ENCODE measurements around the gene CYYR1.
"Not testable (repeated sequence)": the region's sequence is repeated elsewhere in the genome, so short reads cannot be mapped to it uniquely, and the experiment has no call there.

CYYR1 gene

DNA sequence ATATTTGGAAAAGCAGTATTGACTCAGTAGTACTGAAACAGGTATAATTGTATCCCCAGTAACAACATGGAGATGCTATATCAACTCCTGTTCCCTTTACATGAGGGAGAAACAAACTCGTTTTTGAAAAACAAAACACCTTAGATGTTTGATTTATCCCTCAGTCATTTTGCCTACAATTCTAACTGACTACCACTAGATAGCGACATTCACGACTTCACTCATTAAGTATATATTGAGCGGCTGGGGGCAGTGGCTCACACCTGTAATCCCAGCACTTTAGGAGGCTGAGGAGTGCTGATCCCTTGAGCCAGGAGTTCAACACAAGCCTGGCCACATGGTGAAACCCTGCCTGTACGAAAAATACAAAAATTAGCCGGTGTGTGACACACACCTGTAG lies 83.3 kb downstream of the CYYR1 start:
- DNase-seq (ENCODE audit: low read depth) = no peak

DNA sequence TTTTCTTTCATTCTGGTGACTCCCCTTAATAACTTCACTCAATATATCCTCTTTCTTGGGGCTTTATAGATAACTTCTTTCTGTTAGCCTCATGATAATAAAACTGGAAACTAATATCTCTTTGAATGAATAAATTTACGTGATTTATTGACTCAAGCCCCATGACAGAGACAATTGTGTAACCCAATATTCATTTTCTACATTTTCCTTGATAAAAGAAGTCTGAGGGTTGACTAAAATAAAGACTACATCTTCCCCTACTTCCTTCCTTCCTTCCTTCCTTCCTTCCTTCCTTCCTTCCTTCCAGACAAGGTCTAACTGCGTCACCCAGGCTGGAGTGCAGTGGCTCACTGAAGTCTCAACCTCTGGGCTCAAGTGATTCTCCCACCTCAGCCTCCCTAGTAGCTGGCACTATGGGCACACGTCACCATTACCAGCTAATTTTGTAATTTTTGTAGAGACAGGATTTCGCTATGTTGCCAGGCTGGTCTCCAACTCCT lies 85.1 kb downstream of the CYYR1 start:
- no peak for DNase-seq (ENCODE audit: low read depth)

GRCh38 chr21:26473471-26473870 lies 99.6 kb downstream of the CYYR1 start:
- DNase-seq (ENCODE audit: low read depth) = no peak

DNA sequence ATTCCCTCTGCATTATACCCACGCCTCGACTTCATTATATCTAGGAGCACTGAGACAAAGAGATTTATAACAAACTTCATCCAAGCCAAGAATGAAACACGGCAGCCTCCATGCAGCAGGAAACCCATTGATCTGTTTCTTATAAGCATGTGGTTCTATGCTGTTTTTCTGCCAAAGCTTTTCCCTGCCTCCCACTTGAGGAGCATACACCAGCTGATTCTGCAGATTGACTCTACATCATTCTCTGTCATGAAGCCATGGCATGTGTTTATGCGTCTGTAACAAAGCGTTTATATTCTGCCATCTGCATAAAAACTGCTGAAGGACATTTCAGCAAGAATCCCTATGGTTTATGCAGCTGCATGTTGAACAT lies 102.0 kb downstream of the CYYR1 start:
- DNase-seq (ENCODE audit: low read depth) = no peak

DNA sequence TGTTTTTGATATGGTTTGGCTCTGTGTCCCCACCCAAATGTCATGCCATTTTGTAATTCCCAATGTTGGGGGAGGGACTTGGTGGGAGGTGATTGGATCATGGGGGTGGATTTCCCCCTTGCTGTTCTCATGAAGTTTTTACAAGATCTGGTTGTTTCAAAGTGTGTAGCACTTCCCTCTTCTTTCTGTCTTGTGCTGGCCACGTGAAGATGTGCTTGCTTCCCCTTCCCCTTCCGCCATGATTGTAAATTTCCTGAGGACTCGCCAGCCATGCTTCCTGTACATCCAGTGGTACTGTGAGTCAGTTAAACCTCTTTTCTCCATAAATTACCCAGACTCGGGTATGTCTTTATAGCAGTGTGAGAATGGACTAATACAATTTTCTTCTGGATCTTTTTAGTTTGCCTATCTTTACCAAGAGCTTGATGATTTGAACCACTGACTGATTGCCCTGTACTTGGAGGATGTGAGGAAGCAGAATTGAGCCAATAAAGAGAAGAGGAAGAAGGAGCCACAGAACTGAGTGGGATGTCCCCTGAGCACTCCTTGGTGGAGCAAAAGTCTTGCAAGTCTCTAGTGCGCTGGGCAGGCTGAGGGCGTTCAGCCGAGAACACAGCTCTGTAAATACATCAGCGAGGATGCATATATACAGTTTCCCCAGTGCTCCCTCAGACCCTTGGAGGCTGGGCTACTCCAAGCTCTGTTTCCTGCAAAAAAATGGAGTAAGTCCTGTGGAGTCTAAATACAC lies 102.6 kb downstream of the CYYR1 start:
- no peak for DNase-seq (ENCODE audit: low read depth)

DNA sequence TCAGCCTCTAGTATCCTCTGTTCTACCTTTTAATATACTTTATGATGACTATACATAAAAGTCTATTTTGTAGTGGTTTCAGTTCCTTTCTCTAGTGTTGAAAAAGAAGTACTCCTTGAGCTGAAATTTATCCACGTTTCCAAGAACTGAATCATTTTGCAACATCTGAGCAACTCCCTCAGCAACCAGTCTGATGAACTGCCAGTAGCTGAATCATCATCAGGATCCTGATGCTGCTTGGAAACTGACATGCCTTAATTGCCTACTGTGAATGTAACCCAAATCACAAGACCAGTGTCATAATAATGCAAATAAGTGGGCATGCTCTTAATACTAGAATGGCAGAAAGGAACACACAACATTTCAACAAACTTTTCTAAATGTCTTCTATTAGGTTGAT lies 103.3 kb downstream of the CYYR1 start:
- no peak for DNase-seq (ENCODE audit: low read depth)

GRCh38 chr21:26465916-26466315 lies 107.2 kb downstream of the CYYR1 start:
- DNase-seq (ENCODE audit: low read depth) = no peak

- DNase-seq (ENCODE audit: low read depth) = no peak
Measured at GRCh38 chr21:26461500-26461899, 111.6 kb downstream of the CYYR1 start.

GRCh38 chr21:26460621-26461020 lies 112.5 kb downstream of the CYYR1 start:
- DNase-seq (ENCODE audit: low read depth) = no peak

DNA sequence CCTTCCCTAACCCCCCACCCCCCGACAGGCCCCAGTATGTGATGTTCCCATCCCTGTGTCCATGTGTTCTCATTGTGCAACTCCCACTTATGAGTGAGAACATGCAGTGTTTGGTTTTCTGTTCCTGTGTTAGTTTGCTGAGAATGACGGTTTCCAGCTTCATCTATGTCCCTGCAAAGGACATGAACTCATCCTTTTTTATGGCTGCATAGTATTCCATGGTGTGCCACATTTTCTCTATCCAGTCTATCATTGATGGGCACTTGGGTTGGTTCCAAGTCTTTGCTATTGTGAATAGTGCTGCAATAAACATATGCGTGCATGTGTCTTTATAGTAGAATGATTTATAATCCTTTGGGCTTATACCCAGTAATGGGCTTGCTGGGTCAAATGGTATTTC lies 114.2 kb downstream of the CYYR1 start:
- not testable (repeated sequence) for DNase-seq (ENCODE audit: low read depth)

- no peak for DNase-seq (ENCODE audit: low read depth)
Measured at GRCh38 chr21:26457817-26458216, 115.3 kb downstream of the CYYR1 start.

DNA sequence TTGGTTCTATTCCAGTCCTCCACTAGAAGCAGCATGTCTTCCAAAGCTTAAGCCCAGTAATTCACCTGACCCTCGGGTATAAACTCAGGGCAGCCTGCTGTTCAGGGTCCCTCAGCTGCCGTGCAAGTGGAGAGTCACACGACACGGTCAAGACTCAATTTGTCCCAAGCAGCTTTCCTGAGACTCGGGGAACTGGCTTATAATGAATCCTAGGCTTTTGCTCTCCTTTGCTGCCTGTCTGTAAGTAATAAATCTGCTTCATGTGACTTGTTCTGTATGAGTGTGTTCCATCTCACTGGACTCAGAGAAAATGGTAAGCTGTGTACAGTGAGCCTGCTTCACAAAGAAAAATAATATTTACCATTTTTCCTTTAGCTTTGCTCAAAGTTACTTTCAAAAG lies 119.8 kb downstream of the CYYR1 start:
- no peak for DNase-seq (ENCODE audit: low read depth)

GRCh38 chr21:26451081-26451740 lies 121.9 kb downstream of the CYYR1 start:
- DNase-seq (ENCODE audit: low read depth) = no peak

- DNase-seq (ENCODE audit: low read depth) = no peak
Measured at GRCh38 chr21:26449161-26449560, 123.9 kb downstream of the CYYR1 start.

DNA sequence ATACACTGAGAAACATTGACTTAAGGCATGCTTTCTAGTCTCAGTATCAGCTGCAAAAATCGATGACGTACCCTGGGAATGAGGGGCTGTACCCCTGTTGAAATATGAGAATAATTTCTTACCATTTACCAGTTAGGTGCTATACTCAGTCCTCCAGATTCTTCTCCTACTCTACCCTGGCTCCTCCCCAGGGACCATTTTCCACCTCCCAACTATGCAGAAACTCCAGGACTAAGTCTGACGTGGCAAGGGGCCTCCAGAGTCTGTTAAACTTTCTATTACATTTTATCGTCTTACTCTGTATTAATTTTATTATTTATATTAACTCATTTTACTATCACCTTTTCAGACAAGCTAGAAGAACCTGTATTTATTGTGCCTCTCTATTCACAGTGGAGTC lies 124.3 kb downstream of the CYYR1 start:
- DNase-seq (ENCODE audit: low read depth) = no peak

DNA sequence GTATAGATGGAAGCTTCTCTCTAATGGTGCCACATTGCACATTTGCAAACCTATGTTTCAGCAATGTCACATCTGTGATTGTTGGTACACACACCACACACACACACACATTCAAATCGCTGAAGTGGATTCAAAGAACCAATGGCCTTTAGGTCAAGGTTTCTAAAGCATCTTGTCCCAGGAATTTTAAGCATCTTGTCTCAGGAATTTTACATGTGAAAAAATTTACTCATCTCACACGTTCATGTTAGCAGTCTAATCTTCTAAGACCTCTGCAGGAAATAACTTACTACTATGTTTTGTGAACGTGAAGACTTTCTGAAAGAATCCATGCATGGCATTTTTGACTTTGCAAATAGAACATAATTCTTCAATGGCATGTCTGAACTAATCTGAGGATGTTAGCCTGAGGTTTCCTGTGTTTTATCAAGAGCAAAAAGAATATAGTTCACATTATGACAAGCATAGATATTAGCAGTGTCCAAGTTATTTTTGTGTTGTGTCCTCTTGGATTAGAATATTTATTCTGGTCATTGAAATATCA lies 125.1 kb downstream of the CYYR1 start:
- no peak for DNase-seq (ENCODE audit: low read depth)

GRCh38 chr21:26445440-26445839 lies 127.6 kb downstream of the CYYR1 start:
- no peak for DNase-seq (ENCODE audit: low read depth)

GRCh38 chr21:26444646-26445045 lies 128.4 kb downstream of the CYYR1 start:
- no peak for DNase-seq (ENCODE audit: low read depth)

DNA sequence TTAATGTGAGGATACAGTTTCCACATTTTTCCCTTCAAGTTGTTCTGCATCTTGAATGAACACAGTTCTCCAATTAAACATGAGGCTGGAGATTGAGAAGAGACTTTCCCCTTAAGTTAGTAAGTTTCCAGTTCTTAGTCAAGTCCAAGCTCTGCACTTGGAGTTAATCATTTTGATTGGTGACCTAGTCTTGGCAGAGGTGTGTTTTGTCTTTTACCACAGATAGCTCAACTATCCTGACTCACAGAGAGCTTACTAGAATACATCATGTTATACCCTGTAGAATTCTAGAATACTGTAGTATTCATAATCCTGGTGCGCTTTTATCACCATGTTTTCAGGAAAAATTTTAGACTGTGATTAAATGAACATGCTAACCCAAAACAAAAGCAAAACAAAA lies 129.2 kb downstream of the CYYR1 start:
- DNase-seq (ENCODE audit: low read depth) = no peak

DNA sequence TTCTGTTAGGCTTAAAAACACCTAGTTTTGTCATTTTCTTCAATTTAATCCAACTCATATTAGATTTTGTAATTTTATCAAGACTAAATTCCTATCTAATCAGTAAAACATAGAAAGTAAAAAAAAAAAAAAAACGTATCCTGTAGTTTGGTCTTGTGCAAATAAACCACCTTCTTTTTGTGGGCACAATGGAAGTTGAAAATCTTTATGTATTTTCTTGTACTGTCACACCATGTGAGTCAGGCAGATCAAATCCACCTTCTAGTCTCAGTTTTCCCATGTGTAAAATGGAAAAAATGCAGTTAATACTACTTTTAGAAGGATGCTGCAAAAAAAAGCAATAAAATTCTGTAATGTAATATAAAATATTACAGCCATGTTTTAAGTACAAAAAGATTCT lies 129.8 kb downstream of the CYYR1 start:
- no peak for DNase-seq (ENCODE audit: low read depth)

GRCh38 chr21:26441149-26441548 lies 131.9 kb downstream of the CYYR1 start:
- DNase-seq (ENCODE audit: low read depth) = no peak

DNA sequence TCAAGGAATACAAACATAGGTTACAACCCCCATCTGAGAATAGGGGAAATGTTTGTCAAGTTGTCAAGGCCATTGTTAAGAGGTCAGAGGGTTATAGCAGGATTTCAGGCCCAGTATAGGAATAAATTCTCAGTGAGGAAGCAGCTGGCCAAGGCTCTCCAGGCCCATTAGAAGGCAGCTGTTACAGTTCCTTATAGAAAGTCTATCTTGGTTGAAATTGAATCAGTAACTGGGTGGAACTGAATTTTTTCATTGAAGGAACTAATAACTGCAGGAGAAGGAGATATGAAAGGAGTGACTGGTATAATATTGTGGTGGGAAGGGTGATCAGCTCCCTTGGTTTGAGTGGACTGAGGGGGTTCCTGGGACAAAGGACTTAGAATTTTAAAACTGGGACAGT lies 134.1 kb downstream of the CYYR1 start:
- DNase-seq (ENCODE audit: low read depth) = no peak

DNA sequence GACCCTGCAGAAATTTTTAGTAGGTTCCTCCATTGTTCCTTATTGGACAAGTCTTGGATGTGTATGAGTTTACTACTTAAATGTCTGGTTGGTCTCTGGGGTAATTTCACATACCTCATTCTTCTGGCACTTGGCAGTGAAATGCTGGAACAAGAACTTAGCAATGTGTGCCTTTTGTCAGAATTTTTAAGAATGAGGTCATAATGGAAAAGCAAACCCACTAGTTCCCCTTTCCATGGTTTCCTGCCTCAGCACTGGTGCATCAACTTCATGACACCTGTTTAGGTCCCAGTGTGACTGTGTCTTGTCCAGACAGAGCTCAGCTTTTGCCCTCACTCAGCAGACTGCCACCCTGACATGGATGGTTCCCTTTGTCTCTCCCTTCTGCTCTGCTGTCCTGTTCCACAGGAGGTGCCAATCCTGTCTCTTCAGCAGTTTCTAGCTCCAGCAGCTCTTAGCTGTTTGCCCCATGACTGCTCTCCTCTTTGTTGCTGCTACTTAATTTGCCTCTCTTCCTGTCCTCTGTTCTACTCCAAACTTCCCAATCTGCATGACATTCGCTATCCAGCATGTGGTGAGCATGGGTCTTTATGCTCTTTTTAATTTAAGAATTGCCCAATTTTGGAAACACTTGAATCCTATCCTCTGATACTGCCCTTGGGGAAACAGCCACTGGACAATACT lies 135.6 kb downstream of the CYYR1 start:
- no peak for DNase-seq (ENCODE audit: low read depth)

Data from non-pigmented ciliary epithelial cell (primary cell).